NB4 (cell line): ENCODE data around the gene SERTM1.

ENCODE experiments used
- DNase-seq: peaks from one replicate; pipeline ENCODE4 v3.0.0; 2010; ENCODE audit warnings: low read depth
- H3K4me3 ChIP-seq: one replicate; pipeline ENCODE4 v1.5.1; 2011; ENCODE audit warnings: mild to moderate bottlenecking, low read depth, low read length, moderate library complexity
- MYC ChIP-seq: IDR thresholded peaks from 2 replicates; pipeline ENCODE4 v1.6.1; 2011; ENCODE audit warnings: low read depth, low read length
- POLR2A ChIP-seq: IDR thresholded peaks from 2 replicates; pipeline ENCODE4 v1.6.1; 2011; ENCODE audit warnings: mild to moderate bottlenecking; ENCODE audit not compliant: insufficient read length; ENCODE audit errors: extremely low read depth
- TF ChIP-seq, protein P1 (sequence below): IDR thresholded peaks from 2 replicates; pipeline ENCODE4 v1.6.1; 2011; ENCODE audit warnings: low read depth, low read length
- TF ChIP-seq, protein P2 (sequence below): IDR thresholded peaks from one replicate; pipeline ENCODE4 v1.5.1; 2012; ENCODE audit warnings: low read depth, low read length

Gene SERTM1

DNA sequence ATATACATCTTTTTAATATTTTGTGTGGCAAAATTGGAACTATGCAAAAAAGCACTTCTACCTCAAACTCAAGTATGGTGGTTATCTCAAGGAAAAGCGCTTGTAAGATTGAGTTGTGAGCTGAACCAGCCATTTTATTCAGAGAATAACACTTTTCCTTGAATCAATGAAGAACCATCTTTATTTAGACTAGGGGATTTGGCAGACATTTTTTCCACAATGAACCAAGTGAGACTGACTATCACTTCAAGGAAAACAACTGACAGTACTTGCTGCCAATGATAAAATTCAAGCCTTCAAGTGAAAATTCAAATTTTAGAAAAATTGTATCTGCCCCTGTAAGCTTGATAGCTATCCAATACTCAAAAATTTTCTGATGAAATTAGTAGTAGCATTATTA is 23.2 kb upstream of the SERTM1 start:
- DNase-seq, result no peak
- TF ChIP-seq, protein P1, sequence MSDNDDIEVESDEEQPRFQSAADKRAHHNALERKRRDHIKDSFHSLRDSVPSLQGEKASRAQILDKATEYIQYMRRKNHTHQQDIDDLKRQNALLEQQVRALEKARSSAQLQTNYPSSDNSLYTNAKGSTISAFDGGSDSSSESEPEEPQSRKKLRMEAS, result no peak
- TF ChIP-seq MYC (no peak), POLR2A (no peak)
- TF ChIP-seq, protein P2, sequence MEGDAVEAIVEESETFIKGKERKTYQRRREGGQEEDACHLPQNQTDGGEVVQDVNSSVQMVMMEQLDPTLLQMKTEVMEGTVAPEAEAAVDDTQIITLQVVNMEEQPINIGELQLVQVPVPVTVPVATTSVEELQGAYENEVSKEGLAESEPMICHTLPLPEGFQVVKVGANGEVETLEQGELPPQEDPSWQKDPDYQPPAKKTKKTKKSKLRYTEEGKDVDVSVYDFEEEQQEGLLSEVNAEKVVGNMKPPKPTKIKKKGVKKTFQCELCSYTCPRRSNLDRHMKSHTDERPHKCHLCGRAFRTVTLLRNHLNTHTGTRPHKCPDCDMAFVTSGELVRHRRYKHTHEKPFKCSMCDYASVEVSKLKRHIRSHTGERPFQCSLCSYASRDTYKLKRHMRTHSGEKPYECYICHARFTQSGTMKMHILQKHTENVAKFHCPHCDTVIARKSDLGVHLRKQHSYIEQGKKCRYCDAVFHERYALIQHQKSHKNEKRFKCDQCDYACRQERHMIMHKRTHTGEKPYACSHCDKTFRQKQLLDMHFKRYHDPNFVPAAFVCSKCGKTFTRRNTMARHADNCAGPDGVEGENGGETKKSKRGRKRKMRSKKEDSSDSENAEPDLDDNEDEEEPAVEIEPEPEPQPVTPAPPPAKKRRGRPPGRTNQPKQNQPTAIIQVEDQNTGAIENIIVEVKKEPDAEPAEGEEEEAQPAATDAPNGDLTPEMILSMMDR, result no peak
- no peak overlapping the region for H3K4me3 ChIP-seq

DNA sequence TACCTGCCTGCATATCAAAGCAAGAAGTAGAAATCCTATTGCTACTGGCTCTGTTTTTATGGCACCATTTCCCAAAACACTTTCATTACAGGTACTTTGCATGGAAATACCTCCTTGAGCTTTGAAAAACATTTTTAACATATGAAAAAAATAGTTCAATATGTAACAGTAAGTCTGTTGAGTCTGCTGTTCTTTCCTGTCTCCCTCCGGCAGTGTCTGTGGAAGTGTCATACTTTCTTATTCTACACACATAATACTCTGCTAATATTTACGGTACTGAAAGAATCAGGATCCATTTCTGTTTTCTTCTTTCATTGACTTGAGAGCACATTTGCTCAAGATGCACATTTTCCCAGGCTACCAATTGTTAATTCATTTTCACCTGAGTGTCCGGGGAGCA is 8.2 kb upstream of the SERTM1 start:
- TF ChIP-seq, protein P1, result no peak
- TF ChIP-seq MYC, result no peak
- TF ChIP-seq POLR2A, result no peak
- TF ChIP-seq, protein P2, result no peak
- no peak for DNase-seq
- H3K4me3 ChIP-seq, result no peak overlapping the region

DNA sequence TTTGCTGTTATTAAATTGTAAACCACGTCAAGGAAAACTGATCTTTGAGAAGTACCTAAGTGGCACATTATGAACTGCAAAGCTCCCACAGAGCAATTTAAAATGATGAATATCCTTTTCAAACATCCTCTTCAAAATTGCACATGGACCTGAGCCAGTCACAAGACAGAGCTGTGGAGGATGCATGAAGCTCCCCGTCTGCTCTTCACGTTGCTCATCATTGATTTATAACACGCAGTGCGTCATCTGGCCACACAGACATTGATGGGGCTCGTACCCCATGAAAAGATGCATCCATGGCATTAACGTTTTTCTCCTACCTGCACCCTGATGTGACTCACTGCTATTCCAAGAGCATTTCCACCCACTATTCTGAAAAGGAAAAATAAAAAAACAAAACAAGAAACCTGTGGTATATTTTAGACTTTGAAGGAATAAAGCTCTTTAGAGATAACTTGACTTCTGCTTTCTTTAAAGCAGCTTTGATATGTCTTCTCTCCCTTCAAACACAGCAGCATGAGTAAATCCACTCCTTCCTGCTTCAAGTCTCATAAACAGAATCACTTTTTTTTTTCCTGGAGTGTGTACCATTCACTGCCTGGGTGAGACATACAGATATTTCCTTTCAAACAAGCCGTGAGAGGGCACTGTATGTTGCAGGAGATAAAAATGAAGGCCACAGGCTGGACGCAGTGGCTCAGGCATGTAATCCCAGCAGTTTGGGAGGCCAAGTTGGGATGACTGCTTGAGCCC is 7.2 kb upstream of the SERTM1 start:
- TF ChIP-seq MYC (no peak), POLR2A (no peak)
- TF ChIP-seq, protein P2, result no peak
- TF ChIP-seq, protein P1, result no peak
- no peak for DNase-seq
- no peak overlapping the region for H3K4me3 ChIP-seq

DNA sequence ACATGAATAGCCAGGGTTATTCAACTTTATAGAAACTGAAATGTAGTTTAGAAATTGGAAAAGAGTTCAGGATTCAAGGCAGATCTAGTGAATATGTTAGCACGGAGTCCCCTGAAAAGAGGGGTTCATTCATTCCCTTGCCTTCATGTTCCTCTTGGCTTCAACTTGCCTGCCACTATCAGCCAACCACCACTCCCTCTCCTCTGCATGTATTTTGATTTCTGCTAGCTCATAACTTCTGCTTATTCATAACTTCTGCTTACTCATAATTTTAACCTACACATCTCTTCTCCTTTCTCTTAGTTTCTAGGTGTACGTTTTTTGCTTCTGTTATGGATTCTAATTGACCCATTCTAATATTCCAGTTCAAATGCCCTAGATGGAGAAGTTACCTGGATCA is 5.5 kb upstream of the SERTM1 start:
- TF ChIP-seq, protein P2, result no peak
- TF ChIP-seq, protein P1, result no peak
- no peak for TF ChIP-seq MYC
- TF ChIP-seq POLR2A, result no peak
- peak; percentile 8 for DNase-seq
- H3K4me3 ChIP-seq, result no peak overlapping the region

DNA sequence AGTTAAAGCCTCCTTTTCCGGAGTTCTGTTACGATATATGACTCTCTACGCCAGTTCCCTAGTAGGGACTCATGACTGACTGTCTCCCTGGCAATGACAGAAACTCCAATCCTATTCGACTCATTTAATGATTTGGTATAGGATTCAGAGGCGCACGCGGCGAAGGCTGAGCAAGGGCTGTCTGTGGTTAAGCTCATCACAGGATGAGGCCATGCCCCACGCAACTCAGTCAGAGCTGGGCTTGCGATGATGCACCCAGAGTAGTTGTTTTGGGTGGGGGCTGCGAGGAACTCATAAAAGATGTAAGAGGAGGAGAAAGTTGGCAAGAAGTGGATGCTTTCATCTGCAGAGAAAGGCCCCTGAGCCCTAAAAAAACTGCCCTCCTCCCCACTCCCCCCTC is 468 bp upstream of the SERTM1 start:
- TF ChIP-seq, protein P1, result no peak
- TF ChIP-seq, protein P2, result no peak
- TF ChIP-seq MYC, result no peak
- DNase-seq, result no peak
- H3K4me3 ChIP-seq, result no peak overlapping the region
